Muscle layer of duodenum (tissue), 2 donors: ENCODE measurements around the gene DENND4C.
"Not testable (repeated sequence)": the region's sequence is repeated elsewhere in the genome, so short reads cannot be mapped to it uniquely, and the experiment has no call there.

Experiments used
- H3K27ac ChIP-seq: one replicate; pipeline ENCODE4 v1.7.0; 2013; ENCODE audit warnings: mild to moderate bottlenecking, low read length
- H3K27me3 ChIP-seq: one replicate; pipeline ENCODE4 v1.7.0; 2013; ENCODE audit warnings: low read depth, mild to moderate bottlenecking, control low read depth, low read length
- H3K36me3 ChIP-seq, 2 donors: one replicate each; pipeline ENCODE4 v1.7.0; 2013; ENCODE audit warnings: low read length in 2 of 2, control low read depth in 1 of 2, mild to moderate bottlenecking in 1 of 2; ENCODE audit not compliant: insufficient read depth in 2 of 2, control insufficient read depth in 1 of 2
- H3K4me1 ChIP-seq, 2 donors: one replicate each; pipeline ENCODE4 v1.7.0; 2013; ENCODE audit warnings: low read length in 2 of 2, mild to moderate bottlenecking in 2 of 2, control low read depth in 1 of 2, moderate library complexity in 1 of 2; ENCODE audit not compliant: insufficient read depth in 2 of 2, control insufficient read depth in 1 of 2
- H3K4me3 ChIP-seq, 2 donors: one replicate each; pipeline ENCODE4 v1.7.0; 2013; ENCODE audit warnings: low read length in 2 of 2, low read depth in 1 of 2, mild to moderate bottlenecking in 1 of 2
- H3K9me3 ChIP-seq, 2 donors: one replicate each; pipeline ENCODE4 v1.7.0; 2013; ENCODE audit warnings: low read length in 2 of 2, control low read depth in 1 of 2, mild to moderate bottlenecking in 1 of 2; ENCODE audit not compliant: control insufficient read depth in 1 of 2
- donor health status: healthy.

Gene DENND4C

GRCh38 chr9:19375538-19375937 is 145.0 kb downstream of the DENND4C start:
- Histone ChIP-seq H3K36me3 (peaks cover 51 to 73% of the 10 kb centered on the region in 2 donors), H3K27ac (no peak overlapping the region), H3K27me3 (no peaks in the 10 kb centered on the region), H3K4me1 (peaks cover 0 to 20% of the 10 kb centered on the region in 2 donors), H3K9me3 (no peaks in the 10 kb centered on the region), H3K4me3 (no peak overlapping the region)

- no peaks in the 10 kb centered on the region for H3K9me3 ChIP-seq
- peaks cover 0 to 20% of the 10 kb centered on the region in 2 donors for H3K4me1 ChIP-seq
- no peak overlapping the region for H3K27ac ChIP-seq
- H3K4me3 ChIP-seq: no peak overlapping the region
- no peaks in the 10 kb centered on the region for H3K27me3 ChIP-seq
- H3K36me3 ChIP-seq: peaks cover 44 to 64% of the 10 kb centered on the region in 2 donors
Observed at GRCh38 chr9:19376931-19377330, 146.4 kb downstream of the DENND4C start.

- Histone ChIP-seq H3K4me3 (peak overlapping the region; percentile 71 to 84), H3K36me3 (peaks cover 40 to 54% of the 10 kb centered on the region in 2 donors), H3K9me3 (no peaks in the 10 kb centered on the region), H3K27me3 (no peaks in the 10 kb centered on the region), H3K27ac (peak overlapping the region; percentile 88), H3K4me1 (peaks cover 0 to 20% of the 10 kb centered on the region in 2 donors)
Observed at GRCh38 chr9:19378164-19378563, 147.7 kb downstream of the DENND4C start.

- peak overlapping the region; percentile 88 for H3K27ac ChIP-seq
- H3K36me3 ChIP-seq: peaks cover 35 to 50% of the 10 kb centered on the region in 2 donors
- H3K4me1 ChIP-seq: peaks cover 0 to 20% of the 10 kb centered on the region in 2 donors
- H3K4me3 ChIP-seq: peak overlapping the region; percentile 71 to 84
- no peaks in the 10 kb centered on the region for H3K9me3 ChIP-seq
- no peaks in the 10 kb centered on the region for H3K27me3 ChIP-seq
Observed at GRCh38 chr9:19378647-19379046, 148.2 kb downstream of the DENND4C start.

- Histone ChIP-seq H3K9me3 (no peaks in the 10 kb centered on the region), H3K4me3 (peak overlapping the region; percentile 71 to 84), H3K4me1 (peaks cover 0 to 20% of the 10 kb centered on the region in 2 donors), H3K36me3 (peaks cover 34 to 44% of the 10 kb centered on the region in 2 donors), H3K27me3 (no peaks in the 10 kb centered on the region), H3K27ac (peak overlapping the region; percentile 88)
Observed at GRCh38 chr9:19379283-19379682, 148.8 kb downstream of the DENND4C start.

GRCh38 chr9:19379697-19380046 is 149.2 kb downstream of the DENND4C start:
- H3K27ac ChIP-seq: peak overlapping the region; percentile 88
- H3K4me1 ChIP-seq: peaks cover 0 to 20% of the 10 kb centered on the region in 2 donors
- H3K4me3 ChIP-seq: peak overlapping the region; percentile 71 to 84
- no peaks in the 10 kb centered on the region for H3K9me3 ChIP-seq
- H3K36me3 ChIP-seq: peaks cover 34 to 40% of the 10 kb centered on the region in 2 donors
- no peaks in the 10 kb centered on the region for H3K27me3 ChIP-seq

- peak overlapping the region; percentile 71 to 84 for H3K4me3 ChIP-seq
- H3K4me1 ChIP-seq: peaks cover 0 to 20% of the 10 kb centered on the region in 2 donors
- H3K27ac ChIP-seq: peak overlapping the region; percentile 88
- H3K9me3 ChIP-seq: no peaks in the 10 kb centered on the region
- H3K27me3 ChIP-seq: no peaks in the 10 kb centered on the region
- peaks cover 26 to 29% of the 10 kb centered on the region in 2 donors for H3K36me3 ChIP-seq
Observed at GRCh38 chr9:19380826-19381075, 150.3 kb downstream of the DENND4C start.

GRCh38 chr9:19381656-19382055 is 151.2 kb downstream of the DENND4C start:
- Histone ChIP-seq H3K27me3 (no peaks in the 10 kb centered on the region), H3K36me3 (peaks cover 19 to 20% of the 10 kb centered on the region in 2 donors), H3K27ac (no peak overlapping the region), H3K9me3 (no peaks in the 10 kb centered on the region), H3K4me1 (peaks cover 0 to 20% of the 10 kb centered on the region in 2 donors), H3K4me3 (no peak overlapping the region)

GRCh38 chr9:19385212-19385611 is 154.7 kb downstream of the DENND4C start:
- not testable (repeated sequence) for H3K4me1 ChIP-seq, H3K4me3 ChIP-seq

GRCh38 chr9:19385786-19386501 is 155.5 kb downstream of the DENND4C start:
- Histone ChIP-seq H3K4me3 (no peak overlapping the region), H3K27me3 (no peaks in the 10 kb centered on the region), H3K9me3 (no peaks in the 10 kb centered on the region), H3K27ac (no peak overlapping the region), H3K4me1 (no peaks in the 10 kb centered on the region), H3K36me3 (no peaks in the 10 kb centered on the region)

More at GRCh38 chr9:19385212-19385611, 154.7 kb downstream of the DENND4C start:
- H3K36me3 ChIP-seq, H3K27ac ChIP-seq, H3K27me3 ChIP-seq, H3K9me3 ChIP-seq: not testable (repeated sequence)

GRCh38 chr9:19386502-19387044 is 156.1 kb downstream of the DENND4C start:
- Histone ChIP-seq H3K27ac (no peak overlapping the region), H3K4me3 (no peak overlapping the region), H3K36me3 (no peaks in the 10 kb centered on the region), H3K9me3 (no peaks in the 10 kb centered on the region), H3K27me3 (no peaks in the 10 kb centered on the region), H3K4me1 (no peaks in the 10 kb centered on the region)

- Histone ChIP-seq H3K9me3 (no peaks in the 10 kb centered on the region), H3K27me3 (no peaks in the 10 kb centered on the region), H3K4me3 (no peak overlapping the region), H3K4me1 (no peaks in the 10 kb centered on the region), H3K36me3 (no peaks in the 10 kb centered on the region), H3K27ac (no peak overlapping the region)
Observed at GRCh38 chr9:19387317-19387716, 156.8 kb downstream of the DENND4C start.
